ENCODE data around the gene SLC22A23. TPM values are rescaled to one million over a fixed set of nuclear protein-coding genes. Genes with fewer than 3 reads are reported as not detected.

SLC22A23 gene
- total RNA-seq, 1 experiment from 2014 or later, result 6.8 TPM

DNA sequence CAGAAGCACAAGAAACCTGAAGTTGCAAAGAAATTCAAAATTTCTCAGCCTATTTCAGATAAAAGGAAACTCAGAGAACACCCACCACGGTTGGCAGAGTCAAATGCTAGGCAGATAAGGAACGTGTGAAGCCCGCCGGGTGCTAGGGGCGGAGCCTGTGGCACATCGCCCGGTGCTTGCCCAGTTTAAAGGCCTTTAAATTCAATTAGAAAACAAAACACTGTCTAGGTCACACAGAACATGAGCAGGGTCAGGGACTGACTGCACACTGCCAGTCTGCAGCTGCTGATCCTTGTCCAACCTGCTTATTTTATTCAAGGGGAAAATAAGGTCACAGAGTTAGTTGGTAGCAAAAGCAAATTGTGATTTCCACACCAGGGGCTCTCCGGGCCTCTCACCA, 122.3 kb downstream of the SLC22A23 start:
- H4K20me1 ChIP-seq (ENCODE audit: control insufficient read depth, insufficient read depth, insufficient read length), result peaks cover 1% of the 10 kb centered on the region
- no peak overlapping the region for H2BK120ac ChIP-seq (ENCODE audit: low read depth, low read length, poor library complexity, severe bottlenecking)
- no peak overlapping the region for H3K27ac ChIP-seq (ENCODE audit: insufficient read length, low read depth, low read length)
- H2BK5ac ChIP-seq (ENCODE audit: insufficient read length, low read length), result no peak overlapping the region
- H2BK12ac ChIP-seq (ENCODE audit: insufficient read length, low read depth, low read length), result no peak overlapping the region
- no peak overlapping the region for H3K23ac ChIP-seq (ENCODE audit: insufficient read length, low read depth, low read length)
- no CpG with 5 or more reads among the region's 8 CpGs for WGBS (ENCODE audit: extremely low coverage, insufficient read length, low lambda C conversion rate)
- H2AFZ ChIP-seq (ENCODE audit: low read length), result no peak overlapping the region
- H2BK15ac ChIP-seq (ENCODE audit: low read depth, low read length), result no peak overlapping the region
- no peaks in the 10 kb centered on the region for H3K27me3 Mint-ChIP-seq (ENCODE audit: low read depth)
- peaks cover 5% of the 10 kb centered on the region; the same call in 1 of the 2 replicates for H3K79me2 ChIP-seq (ENCODE audit: insufficient read depth, low read length)
- no peaks in the 10 kb centered on the region for H3K9me3 ChIP-seq (ENCODE audit: control insufficient read depth, low read depth, low read length)
- no peaks in the 10 kb centered on the region for H3K23me2 ChIP-seq (ENCODE audit: insufficient read length, low read depth, low read length, poor library complexity, severe bottlenecking)
- H3K4me1 ChIP-seq (ENCODE audit: insufficient read depth, low read length), result peaks cover 16% of the 10 kb centered on the region; the same call in 1 of the 2 replicates
- no peak overlapping the region for H3K9ac ChIP-seq (ENCODE audit: extremely low read depth, insufficient read length, low read length)
- no peaks in the 10 kb centered on the region for H3K79me1 ChIP-seq (ENCODE audit: insufficient read depth, low read depth, low read length, poor library complexity, severe bottlenecking)
- H3K27me3 ChIP-seq (ENCODE audit: insufficient read depth, low read length), result no peaks in the 10 kb centered on the region
- no peak overlapping the region for H3K18ac ChIP-seq (ENCODE audit: insufficient read length, low read depth, low read length)
- no peak for DNase-seq
- peaks cover 55 to 74% of the 10 kb centered on the region in 2 experiments for H3K4me1 Mint-ChIP-seq
- H3K9me3 Mint-ChIP-seq, result no peaks in the 10 kb centered on the region
- no peak overlapping the region for H3K4me2 ChIP-seq (ENCODE audit: insufficient read depth, insufficient read length, low read length)
- no peak overlapping the region for H3K4me3 Mint-ChIP-seq
- H3K14ac ChIP-seq (ENCODE audit: insufficient read depth, low read length), result no peak overlapping the region
- H3K36me3 Mint-ChIP-seq (ENCODE audit: insufficient read depth in 1 of 3, low read depth in 3 of 3), result peaks cover 0 to 4% (median 0%) of the 10 kb centered on the region in 3 experiments; a peak in 2 of 7 replicates
- H2AK5ac ChIP-seq (ENCODE audit: insufficient read length, low read length), result no peak overlapping the region
- H3T11ph ChIP-seq (ENCODE audit: low read length), result no peak overlapping the region
- H4K91ac ChIP-seq (ENCODE audit: insufficient read length, low read depth, low read length), result no peak overlapping the region
- no peak overlapping the region for H3K56ac ChIP-seq (ENCODE audit: insufficient read length, low read depth, low read length)
- TF ChIP-seq, protein P1, sequence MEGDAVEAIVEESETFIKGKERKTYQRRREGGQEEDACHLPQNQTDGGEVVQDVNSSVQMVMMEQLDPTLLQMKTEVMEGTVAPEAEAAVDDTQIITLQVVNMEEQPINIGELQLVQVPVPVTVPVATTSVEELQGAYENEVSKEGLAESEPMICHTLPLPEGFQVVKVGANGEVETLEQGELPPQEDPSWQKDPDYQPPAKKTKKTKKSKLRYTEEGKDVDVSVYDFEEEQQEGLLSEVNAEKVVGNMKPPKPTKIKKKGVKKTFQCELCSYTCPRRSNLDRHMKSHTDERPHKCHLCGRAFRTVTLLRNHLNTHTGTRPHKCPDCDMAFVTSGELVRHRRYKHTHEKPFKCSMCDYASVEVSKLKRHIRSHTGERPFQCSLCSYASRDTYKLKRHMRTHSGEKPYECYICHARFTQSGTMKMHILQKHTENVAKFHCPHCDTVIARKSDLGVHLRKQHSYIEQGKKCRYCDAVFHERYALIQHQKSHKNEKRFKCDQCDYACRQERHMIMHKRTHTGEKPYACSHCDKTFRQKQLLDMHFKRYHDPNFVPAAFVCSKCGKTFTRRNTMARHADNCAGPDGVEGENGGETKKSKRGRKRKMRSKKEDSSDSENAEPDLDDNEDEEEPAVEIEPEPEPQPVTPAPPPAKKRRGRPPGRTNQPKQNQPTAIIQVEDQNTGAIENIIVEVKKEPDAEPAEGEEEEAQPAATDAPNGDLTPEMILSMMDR (conservative IDR thresholded peaks at IDR 0.05), result no peak
- H3K27ac Mint-ChIP-seq, result no peak overlapping the region
- no peak overlapping the region for H4K8ac ChIP-seq (replicated peaks; ENCODE audit: insufficient read length, low read depth, low read length)
- H4K5ac ChIP-seq (ENCODE audit: insufficient read length, low read depth, low read length), result no peak overlapping the region
- no peak overlapping the region for H2BK20ac ChIP-seq (ENCODE audit: low read depth, low read length, poor library complexity, severe bottlenecking)
- H3K4ac ChIP-seq (ENCODE audit: low read depth, low read length), result no peak overlapping the region
